Measurements from ENCODE around the gene SULT1C4. TPM values are rescaled to one million over a fixed set of nuclear protein-coding genes. Genes with fewer than 3 reads are reported as not detected.
"Not testable (repeated sequence)": the region's sequence is repeated elsewhere in the genome, so short reads cannot be mapped to it uniquely, and the experiment has no call there.

SULT1C4 gene
- total RNA-seq, 3 donors from 2014 or later: 1.4 to 19.8 (median 5.9) TPM

GRCh38 chr2:108418416-108418815 lies 40.7 kb downstream of the SULT1C4 start:
- DNase-seq (ENCODE audit: low spot score in 2 of 2): no peak
- Histone ChIP-seq H3K4me3 (no peak overlapping the region), H3K9me3 (no peaks in the 10 kb centered on the region), H3K36me3 (no peaks in the 10 kb centered on the region), H3K27me3 (no peaks in the 10 kb centered on the region), H3K27ac (no peak overlapping the region), H3K4me1 (no peaks in the 10 kb centered on the region)
- intact Hi-C loops (cut with DNase I; ENCODE audit: low total_unique reads): no loop called here
- TF ChIP-seq CTCF (IDR thresholded peaks at IDR 0.05): no peak
- no peak for TF ChIP-seq POLR2AphosphoS5 (IDR thresholded peaks at IDR 0.05)
- TF ChIP-seq POLR2A (IDR thresholded peaks at IDR 0.05): no peak

- Histone ChIP-seq H3K4me3 (no peak overlapping the region), H3K36me3 (no peaks in the 10 kb centered on the region), H3K27me3 (no peaks in the 10 kb centered on the region), H3K27ac (no peak overlapping the region), H3K9me3 (no peaks in the 10 kb centered on the region), H3K4me1 (no peaks in the 10 kb centered on the region)
- intact Hi-C loops (cut with DNase I; ENCODE audit: low total_unique reads): no loop called here
- DNase-seq (ENCODE audit: low spot score in 2 of 2): no peak
- no peak for TF ChIP-seq CTCF (IDR thresholded peaks at IDR 0.05)
- no peak for TF ChIP-seq POLR2A (IDR thresholded peaks at IDR 0.05)
- TF ChIP-seq POLR2AphosphoS5 (IDR thresholded peaks at IDR 0.05): no peak
Measured at GRCh38 chr2:108423067-108423466, 45.3 kb downstream of the SULT1C4 start.

- Histone ChIP-seq H3K4me3 (no peak overlapping the region), H3K27ac (no peak overlapping the region), H3K9me3 (no peaks in the 10 kb centered on the region), H3K4me1 (no peaks in the 10 kb centered on the region), H3K36me3 (no peaks in the 10 kb centered on the region), H3K27me3 (no peaks in the 10 kb centered on the region)
- no peak for DNase-seq (ENCODE audit: low spot score in 2 of 2)
- TF ChIP-seq CTCF (IDR thresholded peaks at IDR 0.05) (no peak), POLR2AphosphoS5 (IDR thresholded peaks at IDR 0.05) (no peak), POLR2A (IDR thresholded peaks at IDR 0.05) (no peak)
- intact Hi-C loops (cut with DNase I; ENCODE audit: low total_unique reads): no loop called here
Measured at GRCh38 chr2:108423502-108424251, 45.9 kb downstream of the SULT1C4 start.

GRCh38 chr2:108428286-108429009 lies 50.7 kb downstream of the SULT1C4 start:
- no peaks in the 10 kb centered on the region for H3K4me1 ChIP-seq
- no peaks in the 10 kb centered on the region for H3K36me3 ChIP-seq
- no peak for TF ChIP-seq CTCF (IDR thresholded peaks at IDR 0.05)
- no peak for TF ChIP-seq POLR2AphosphoS5 (IDR thresholded peaks at IDR 0.05)
- no peak for TF ChIP-seq POLR2A (IDR thresholded peaks at IDR 0.05)
- no peaks in the 10 kb centered on the region for H3K27me3 ChIP-seq
- no peak overlapping the region for H3K27ac ChIP-seq
- DNase-seq (ENCODE audit: low spot score in 2 of 2): no peak
- intact Hi-C loops (cut with DNase I; ENCODE audit: low total_unique reads): no loop called here
- no peaks in the 10 kb centered on the region for H3K9me3 ChIP-seq
- H3K4me3 ChIP-seq: no peak overlapping the region

GRCh38 chr2:108435578-108435977 lies 57.8 kb downstream of the SULT1C4 start:
- not testable (repeated sequence) for H3K9me3 ChIP-seq; H3K36me3 ChIP-seq; H3K27ac ChIP-seq; H3K4me3 ChIP-seq; H3K4me1 ChIP-seq; DNase-seq (ENCODE audit: low spot score in 2 of 2); H3K27me3 ChIP-seq
- intact Hi-C loops (cut with DNase I; ENCODE audit: low total_unique reads): loop anchor here (5.0 kb wide), 1 partner anchor 288 kb away; no protein-coding TSS in a partner anchor

Measured in breast epithelium (tissue), 4 donors.